HG03095 (cell line): ENCODE results near the gene DCAKD.

Experiments
- ATAC-seq: cut with Tn5 transposase; IDR thresholded peaks from one replicate; pipeline ENCODE4 v1.9.1; 2021; ENCODE audit warnings: moderate library complexity; ENCODE audit not compliant: unreplicated experiment

Gene DCAKD

DNA sequence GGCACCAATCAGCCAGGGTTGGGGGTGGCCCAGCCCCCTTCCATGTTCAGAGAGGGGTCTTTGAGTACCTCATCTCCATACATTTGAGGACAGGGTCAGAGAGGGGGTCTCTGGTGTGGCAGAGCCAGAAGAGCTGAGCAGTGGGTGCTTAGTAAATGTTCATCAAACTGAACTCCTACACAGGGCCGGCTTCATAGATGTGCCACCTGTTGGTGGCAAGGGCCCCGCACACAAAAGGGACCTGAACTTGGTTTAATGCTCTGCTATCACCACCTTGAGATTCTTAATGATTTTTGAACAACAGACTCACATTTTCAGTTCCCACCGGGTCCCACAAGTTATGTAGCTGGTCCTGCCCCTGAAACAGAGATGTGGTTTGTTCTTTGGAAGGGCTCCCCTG lies 74.4 kb downstream of the DCAKD start:
- ATAC-seq, result no peak

DNA sequence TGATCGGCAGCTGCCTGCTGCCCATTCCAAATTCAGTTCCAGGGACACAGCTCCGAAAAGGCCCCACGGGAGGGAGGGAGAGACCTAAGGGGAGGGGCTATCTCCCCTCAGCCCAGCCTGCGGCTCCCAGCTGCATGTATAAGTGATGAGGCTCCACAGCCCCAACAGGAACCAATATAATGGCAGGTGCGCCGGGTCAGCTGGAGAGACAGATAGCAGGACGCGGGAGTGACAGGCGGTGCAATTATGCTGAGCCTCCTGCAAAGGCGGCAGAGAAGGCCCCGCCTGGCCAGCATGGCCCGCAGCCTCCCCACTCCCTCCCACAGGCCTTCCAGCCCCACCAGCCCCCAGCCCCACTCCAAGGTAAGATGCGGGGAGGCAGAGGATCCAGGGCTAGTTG lies 75.2 kb downstream of the DCAKD start:
- ATAC-seq, result no peak
